A673 (cell line): ENCODE measurements around the gene CEBPA. TPM values are rescaled to one million over a fixed set of nuclear protein-coding genes. Genes with fewer than 3 reads are reported as not detected.

Experiments
- BruUV-seq: library from RNA; stranded (reverse); fragments of 400-500 nt; replicated peaks from 2 replicates; lab custom pipeline; 2021; lab: Mats Ljungman, UMichigan
- CTCF ChIA-PET: fragments of 300-600 bp; sonication (Branson Sonifier 250); formaldehyde crosslinking; loops from one replicate; lab custom pipeline; 2022; ENCODE audit warnings: antibody characterized with exemption; lab: Charles Lee
- POLR2A ChIA-PET: fragments of 300-600 bp; sonication (Branson Sonifier 250); formaldehyde crosslinking; loops from one replicate; lab custom pipeline; 2022; ENCODE audit warnings: antibody characterized with exemption; ENCODE audit not compliant: low non-redundant PET; lab: Charles Lee
- DNase-seq: peaks from one replicate; pipeline ENCODE4 v3.0.0-alpha.2; 2015; ENCODE audit warnings: low spot score
- H3K27ac ChIP-seq: fragments of 200-600 bp; sonication (generic); 2 replicates; pipeline ENCODE4 v1.5.1; 2016; ENCODE audit warnings: mixed run types, low read depth, mild to moderate bottlenecking, mixed read lengths, antibody characterized with exemption, low read length; ENCODE audit not compliant: poor library complexity, severe bottlenecking
- H3K27me3 ChIP-seq: fragments of 200-600 bp; sonication (generic); replicated peaks from 2 replicates; pipeline ENCODE4 v1.6.1; 2017; ENCODE audit warnings: mixed run types, low read depth, mild to moderate bottlenecking, mixed read lengths, antibody characterized with exemption, low read length; ENCODE audit not compliant: insufficient read depth, poor library complexity
- H3K36me3 ChIP-seq: fragments of 200-600 bp; sonication (generic); 2 replicates; pipeline ENCODE4 v1.6.1; 2016; ENCODE audit warnings: mixed run types, mild to moderate bottlenecking, mixed read lengths, antibody characterized with exemption, low read length; ENCODE audit not compliant: insufficient read depth, poor library complexity, severe bottlenecking
- H3K4me1 ChIP-seq: fragments of 200-600 bp; sonication (generic); 2 replicates; pipeline ENCODE4 v1.6.1; 2017; ENCODE audit warnings: mixed run types, mild to moderate bottlenecking, mixed read lengths, antibody characterized with exemption, low read length; ENCODE audit not compliant: insufficient read depth, poor library complexity, severe bottlenecking
- H3K4me3 ChIP-seq: fragments of 200-600 bp; sonication (generic); 2 replicates; pipeline ENCODE4 v1.5.1; 2016; ENCODE audit warnings: low read depth, mixed run types, mild to moderate bottlenecking, mixed read lengths, low read length; ENCODE audit not compliant: poor library complexity, severe bottlenecking
- H3K9me3 ChIP-seq: fragments of 200-600 bp; sonication (generic); 2 replicates; pipeline ENCODE4 v1.6.1; 2016; ENCODE audit warnings: mixed run types, low read depth, mild to moderate bottlenecking, mixed read lengths, antibody characterized with exemption, low read length; ENCODE audit not compliant: poor library complexity, severe bottlenecking
- CTCF ChIP-seq: fragments of 300-800, 200-600 bp; sonication (generic); conservative IDR thresholded peaks from 2 replicates; pipeline ENCODE4 v1.5.1; 2017; ENCODE audit warnings: low read depth, mild to moderate bottlenecking, antibody characterized with exemption, low read length, moderate library complexity, mixed read lengths
- EZH2 ChIP-seq: fragments of 200-600 bp; sonication (generic); IDR thresholded peaks from 2 replicates; pipeline ENCODE4 v1.6.1; 2017; ENCODE audit warnings: borderline replicate concordance, low read depth, mild to moderate bottlenecking, mixed read lengths, antibody characterized with exemption, low read length; ENCODE audit not compliant: poor library complexity, severe bottlenecking
- intact Hi-C: fragments of 100-400 bp; cut with micrococcal nuclease; formaldehyde crosslinking; loops from one replicate; pipeline ENCODE4 v1.10.0; 2022; ENCODE audit not compliant: unreplicated experiment
- total RNA-seq: library from RNA; stranded (reverse); gene quantifications from 2 replicates; pipeline ENCODE4 v1.2.3, GENCODE V29; 2021

CEBPA gene
- total RNA-seq, 1 experiment from 2014 or later: 1.4 TPM

DNA sequence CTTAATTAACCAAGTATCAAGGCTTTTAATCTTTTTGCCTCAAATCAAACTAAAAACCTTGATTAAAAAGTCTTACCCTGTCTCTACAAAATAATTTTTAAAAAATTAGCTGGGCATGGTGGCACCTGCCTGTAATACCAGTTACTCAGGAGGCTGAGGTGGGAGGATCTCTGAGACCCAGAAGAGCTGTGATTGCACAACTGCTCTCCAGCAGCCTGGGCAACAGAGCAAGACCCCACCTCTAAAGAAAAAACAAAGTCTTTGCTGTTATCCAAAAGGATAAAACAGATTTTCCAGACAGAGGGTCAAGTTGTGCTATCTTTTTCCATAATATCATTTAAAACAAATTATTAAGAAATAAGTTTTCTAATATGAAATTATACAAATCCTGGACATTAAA, 44.3 kb upstream of the CEBPA start:
- H3K27me3 ChIP-seq: peaks cover 47% of the 10 kb centered on the region
- H3K9me3 ChIP-seq: no peaks in the 10 kb centered on the region
- POLR2A ChIA-PET: no interaction called here
- TF ChIP-seq CTCF (no peak), EZH2 (no peak)
- DNase-seq: no peak
- no peaks in the 10 kb centered on the region for H3K4me1 ChIP-seq
- intact Hi-C loops: no loop called here
- no peak overlapping the region for H3K4me3 ChIP-seq
- H3K27ac ChIP-seq: no peak overlapping the region
- CTCF ChIA-PET: no interaction called here
- BruUV-seq: no TSS peak
- no peaks in the 10 kb centered on the region for H3K36me3 ChIP-seq

GRCh38 chr19:33345163-33345562, 42.8 kb upstream of the CEBPA start:
- ChIA-PET CTCF (no interaction called here), POLR2A (no interaction called here)
- BruUV-seq: no TSS peak
- no peaks in the 10 kb centered on the region for H3K36me3 ChIP-seq
- no peak for DNase-seq
- H3K9me3 ChIP-seq: no peaks in the 10 kb centered on the region
- TF ChIP-seq EZH2 (no peak), CTCF (no peak)
- H3K4me3 ChIP-seq: no peak overlapping the region
- peaks cover 61% of the 10 kb centered on the region for H3K27me3 ChIP-seq
- intact Hi-C loops: no loop called here
- no peak overlapping the region for H3K27ac ChIP-seq
- H3K4me1 ChIP-seq: no peaks in the 10 kb centered on the region

GRCh38 chr19:33344573-33344925, 42.2 kb upstream of the CEBPA start:
- H3K9me3 ChIP-seq: no peaks in the 10 kb centered on the region
- ChIA-PET POLR2A (no interaction called here), CTCF (no interaction called here)
- intact Hi-C loops: no loop called here
- H3K27ac ChIP-seq: no peak overlapping the region
- no TSS peak for BruUV-seq
- H3K36me3 ChIP-seq: no peaks in the 10 kb centered on the region
- no peak overlapping the region for H3K4me3 ChIP-seq
- no peak for TF ChIP-seq CTCF
- DNase-seq: no peak
- peaks cover 68% of the 10 kb centered on the region for H3K27me3 ChIP-seq
- no peaks in the 10 kb centered on the region for H3K4me1 ChIP-seq
